Stimulated activated CD8-positive, alpha-beta memory T cell treated with anti-CD3 and anti-CD28 coated beads, Interleukin-2, amount 100 ng/mL, for 1 hour (primary cell): ENCODE measurements around the gene AOPEP.

Experiments
- DNase-seq, 2 donors: peaks; one replicate each; pipeline ENCODE4 v3.0.0-alpha.2; 2020; ENCODE audit warnings: low read depth in 2 of 2

The AOPEP gene

DNA sequence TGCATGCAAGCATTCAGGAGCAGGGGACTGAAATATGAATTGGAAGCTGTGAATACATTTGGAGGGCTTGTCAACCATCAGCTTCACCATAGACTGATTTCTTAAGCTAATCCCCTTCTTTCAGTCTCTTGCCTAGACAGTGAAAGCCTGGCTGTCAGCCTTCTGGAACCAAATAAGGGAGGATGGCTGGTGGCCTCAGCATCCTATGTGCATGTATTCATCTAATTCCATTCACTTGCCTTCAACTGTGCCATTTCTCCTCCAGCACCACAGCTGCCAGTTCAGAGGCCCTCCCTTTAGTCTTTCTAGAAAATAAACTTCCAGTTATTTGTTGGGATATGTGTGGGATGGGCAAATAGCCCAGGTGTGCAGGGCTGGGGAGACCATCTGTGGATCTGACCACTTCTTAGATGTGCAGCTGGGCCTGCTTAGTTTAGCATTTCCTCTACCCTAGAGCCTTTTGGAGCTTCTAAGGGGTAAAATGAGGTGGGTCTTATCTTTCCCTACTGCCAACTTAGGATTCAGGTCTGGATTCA lies 62.1 kb downstream of the AOPEP start:
- no peak for DNase-seq

DNA sequence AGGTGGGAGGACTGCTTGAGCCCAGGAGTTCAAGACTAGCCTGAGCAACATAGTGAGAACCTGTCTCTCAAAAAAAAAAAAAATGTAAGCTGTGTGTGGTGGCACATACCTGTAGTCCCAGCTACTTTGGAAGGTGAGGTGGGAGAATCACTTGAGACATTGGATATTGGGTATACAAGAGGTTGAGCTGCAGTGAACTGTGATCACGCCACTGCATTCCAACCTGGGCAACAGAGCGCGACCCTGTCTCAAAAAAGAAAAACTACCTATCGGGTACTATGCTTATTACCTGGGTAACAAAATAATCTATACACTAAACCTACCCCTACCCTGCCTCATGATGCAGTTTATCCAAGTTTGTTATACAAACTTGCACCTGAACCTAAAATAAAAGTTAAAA lies 64.9 kb downstream of the AOPEP start:
- no peak for DNase-seq

DNA sequence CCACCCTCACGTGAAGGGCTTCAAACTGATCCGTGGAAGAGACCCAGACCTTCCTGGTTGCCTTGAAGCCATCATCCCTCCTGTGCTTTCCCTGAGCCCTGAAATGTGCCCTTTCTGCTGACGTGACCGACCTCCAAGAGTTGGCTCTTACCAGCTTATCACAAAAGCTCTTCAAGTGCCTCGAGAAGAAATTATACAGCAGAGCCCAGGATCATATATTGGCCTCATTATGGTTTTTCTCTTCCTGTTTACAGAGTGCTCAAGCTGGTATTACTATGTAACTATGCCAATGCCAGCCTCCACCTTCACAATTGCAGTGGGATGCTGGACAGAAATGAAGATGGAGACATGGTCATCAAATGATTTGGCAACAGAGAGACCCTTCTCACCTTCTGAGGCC lies 66.0 kb downstream of the AOPEP start:
- DNase-seq, result no peak

DNA sequence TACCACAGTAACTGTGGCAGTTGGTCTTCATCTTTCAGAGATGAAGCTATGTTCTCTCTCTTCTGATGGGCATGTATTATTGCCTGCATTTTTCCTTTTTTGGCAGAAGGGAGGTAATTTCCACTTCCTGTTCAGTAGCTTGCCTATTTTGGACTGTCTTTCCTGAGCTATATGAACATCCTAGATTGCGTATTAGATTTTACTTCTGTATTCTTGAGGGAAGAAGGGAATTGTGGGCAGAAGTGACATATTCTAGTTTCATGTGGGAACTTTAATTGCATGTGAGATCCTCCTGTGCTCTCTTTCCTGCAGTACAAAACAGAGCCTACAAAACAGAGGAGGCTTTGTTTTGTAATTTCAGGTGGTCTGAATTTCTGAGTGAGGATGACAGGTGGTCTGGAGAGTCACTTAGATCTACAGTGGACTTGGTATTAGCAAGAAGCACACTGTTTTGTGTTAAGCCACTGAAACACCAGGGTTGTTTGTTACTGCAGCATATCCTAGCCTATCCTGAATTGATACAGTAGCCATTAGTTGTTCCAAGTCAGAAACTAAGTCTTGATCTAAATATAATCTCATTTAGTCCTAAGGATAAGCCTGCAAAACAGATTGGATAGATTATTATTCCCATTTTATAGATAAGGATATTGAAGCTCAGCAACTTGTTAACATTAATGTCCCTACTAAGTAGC lies 68.1 kb downstream of the AOPEP start:
- DNase-seq, result no peak

DNA sequence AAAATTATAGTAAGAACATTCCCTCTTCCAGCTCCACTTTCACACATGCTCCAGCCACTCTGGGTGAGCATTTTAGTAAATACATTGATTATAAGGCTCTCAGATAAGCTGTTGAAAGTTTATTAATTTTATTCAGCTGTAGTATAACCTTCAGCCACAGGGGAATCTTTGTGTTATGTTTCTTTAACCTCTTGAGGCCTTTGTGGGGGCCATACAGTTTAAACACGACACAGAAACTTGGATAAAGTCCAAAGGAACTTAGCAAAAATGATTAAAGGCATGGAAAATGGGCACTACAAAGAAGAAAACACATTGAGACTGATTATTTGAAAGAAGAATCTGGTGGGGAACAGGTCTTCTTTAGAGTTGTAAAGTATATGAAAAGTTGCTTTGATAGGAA lies 70.2 kb downstream of the AOPEP start:
- no peak for DNase-seq

DNA sequence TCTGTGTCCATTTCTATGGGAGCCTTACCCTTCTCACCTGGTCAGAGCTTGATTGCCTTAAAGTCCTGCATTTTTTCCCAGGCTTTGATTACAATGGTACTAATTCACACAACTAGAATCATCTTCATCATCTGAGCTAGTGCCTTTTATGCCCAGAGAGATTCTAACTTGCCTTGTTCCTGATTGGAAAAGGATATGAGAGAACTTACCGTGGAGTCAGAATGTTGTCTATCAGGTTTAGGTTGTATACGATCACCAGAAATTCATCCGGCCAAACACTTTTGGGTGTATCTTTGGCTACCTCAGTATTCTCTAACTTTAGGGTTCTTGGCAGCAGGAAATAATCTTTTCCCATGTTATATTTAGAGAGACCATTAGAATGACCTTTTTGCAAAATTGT lies 71.7 kb downstream of the AOPEP start:
- no peak for DNase-seq

DNA sequence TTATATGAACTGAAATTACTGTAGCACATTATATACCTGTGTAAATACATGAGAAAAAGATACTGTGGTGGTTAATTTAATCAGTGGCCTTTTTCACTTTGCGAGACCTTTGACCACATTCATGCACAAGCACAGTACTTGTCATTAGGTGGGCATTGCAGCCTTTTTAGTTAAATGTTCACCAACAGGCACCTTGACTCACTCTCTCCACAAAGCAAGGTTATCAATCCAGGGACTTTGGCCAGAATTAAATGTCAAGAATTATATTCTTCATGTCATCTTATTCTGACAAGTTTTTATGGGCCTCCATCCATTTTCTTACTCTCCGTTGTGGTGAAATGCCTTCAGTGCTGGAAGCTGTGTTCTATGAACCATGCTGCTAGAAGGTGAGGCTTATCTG lies 72.2 kb downstream of the AOPEP start:
- no peak for DNase-seq

DNA sequence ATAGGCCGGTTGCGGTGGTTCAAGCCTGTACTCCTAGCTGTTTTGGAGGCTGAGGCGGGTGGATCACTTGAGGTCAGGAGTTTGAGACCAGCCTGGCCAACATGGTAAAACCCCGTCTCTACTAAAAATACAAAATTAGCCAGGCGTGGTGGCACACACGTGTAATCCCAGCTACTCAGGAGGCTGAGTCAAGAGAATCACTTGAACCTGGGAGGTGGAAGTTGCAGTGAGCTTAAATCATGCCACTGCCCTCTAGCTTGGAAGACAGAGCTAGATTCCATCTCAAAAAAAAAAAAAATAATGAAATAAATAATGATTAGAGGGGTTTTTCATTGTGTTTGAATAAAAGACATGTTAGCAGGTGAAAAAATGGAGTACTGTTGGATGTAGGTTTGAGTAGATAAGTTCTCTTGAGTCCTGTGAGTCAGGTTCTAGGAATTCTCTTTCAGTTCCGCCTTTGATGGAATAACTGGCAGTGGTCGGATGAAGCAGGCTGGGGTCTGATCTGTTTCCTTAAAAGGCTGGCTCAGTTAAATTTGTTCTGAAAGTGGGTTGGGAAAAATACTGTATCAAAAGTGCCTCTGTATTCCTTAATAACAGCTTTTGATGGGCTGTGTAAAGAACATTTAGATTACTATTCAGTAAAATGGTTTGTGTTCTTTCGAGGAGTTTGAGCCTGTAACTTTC lies 73.2 kb downstream of the AOPEP start:
- no peak for DNase-seq

DNA sequence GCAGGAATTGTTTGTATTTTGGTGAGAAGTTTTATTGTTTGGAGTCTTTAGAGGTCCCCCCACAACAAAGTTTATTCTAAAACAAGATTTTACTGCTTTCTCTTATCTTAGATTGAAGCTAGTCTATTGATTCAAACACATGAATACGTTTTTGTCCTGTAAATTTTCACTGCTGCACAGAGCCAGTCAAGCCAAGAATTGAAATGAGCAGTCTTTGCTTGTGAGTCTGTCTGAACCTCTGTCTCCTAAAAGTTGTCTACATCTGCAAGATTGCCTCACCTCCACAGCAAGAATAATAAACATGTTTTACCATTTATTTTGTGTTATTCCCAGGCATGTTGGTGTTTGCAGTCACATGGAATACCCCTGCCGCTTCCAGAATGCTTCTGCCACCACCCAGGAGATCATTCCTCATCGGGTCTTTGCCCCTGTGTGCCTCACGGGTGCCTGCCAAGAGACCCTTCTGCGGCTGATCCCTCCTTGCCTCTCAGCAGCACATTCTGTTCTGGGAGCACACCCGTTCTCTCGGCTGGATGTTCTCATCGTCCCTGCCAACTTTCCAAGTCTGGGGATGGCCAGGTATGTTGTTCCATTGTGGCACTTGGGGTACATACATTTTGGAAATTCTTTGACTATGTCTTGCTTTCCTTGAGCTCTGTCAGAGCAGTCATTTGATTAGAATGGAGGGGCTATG lies 74.1 kb downstream of the AOPEP start:
- DNase-seq, result no peak

DNA sequence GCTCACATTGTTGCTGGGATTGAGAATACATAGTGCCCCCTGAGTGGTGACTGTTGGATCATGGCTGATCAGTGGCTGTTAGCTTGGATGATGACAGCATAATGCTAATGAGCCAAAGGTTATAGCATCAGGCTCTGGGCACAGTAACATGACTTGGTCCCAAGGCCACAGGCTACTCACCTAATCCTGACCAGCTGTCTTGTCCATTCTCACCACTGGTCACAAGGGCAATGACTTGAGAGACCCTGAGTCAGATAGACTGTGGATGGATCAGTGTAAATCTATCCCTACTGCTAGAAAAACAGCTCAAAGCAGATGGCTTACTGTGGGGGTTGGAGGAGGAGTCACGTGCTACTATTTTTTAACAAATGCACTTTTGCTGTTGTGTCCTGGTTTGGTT lies 74.7 kb downstream of the AOPEP start:
- DNase-seq, result no peak

DNA sequence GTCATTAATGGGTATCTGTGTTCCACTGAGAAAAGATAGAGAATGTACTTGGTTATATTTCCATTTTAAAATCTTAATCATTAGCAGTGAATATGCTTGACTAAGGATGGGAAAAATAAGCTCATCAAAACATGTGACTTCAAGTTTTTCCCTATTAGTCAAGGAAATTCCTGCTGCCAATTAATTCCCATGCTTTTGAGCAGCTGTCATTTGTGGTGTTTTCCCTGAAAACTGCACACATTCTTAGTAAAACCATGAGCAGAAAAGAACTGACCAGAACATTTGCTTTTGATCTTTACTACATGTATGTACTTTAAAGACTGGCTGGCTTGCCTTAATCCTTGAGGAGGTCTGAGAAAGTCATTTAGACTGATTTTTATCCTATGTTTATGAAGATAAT lies 75.2 kb downstream of the AOPEP start:
- DNase-seq, result no peak

DNA sequence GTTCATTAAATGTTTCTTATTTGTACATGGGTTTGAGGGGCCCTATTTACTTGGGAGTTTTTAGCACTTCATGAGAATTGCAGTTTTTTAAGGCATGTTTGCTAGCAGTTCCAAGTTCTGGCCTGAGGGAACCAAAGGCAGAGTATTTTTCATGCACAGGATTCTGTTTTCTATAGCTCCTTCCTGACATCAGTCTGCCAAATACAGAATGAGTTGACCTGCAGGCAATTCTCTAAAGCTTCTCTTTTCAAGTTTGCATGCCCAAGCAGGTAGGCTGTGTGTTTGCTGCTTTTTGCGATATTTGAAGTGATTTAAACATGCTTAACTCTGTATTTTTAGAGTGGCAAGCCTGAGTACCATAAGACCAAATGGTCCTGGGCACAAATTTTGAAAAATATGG lies 75.8 kb downstream of the AOPEP start:
- no peak for DNase-seq

DNA sequence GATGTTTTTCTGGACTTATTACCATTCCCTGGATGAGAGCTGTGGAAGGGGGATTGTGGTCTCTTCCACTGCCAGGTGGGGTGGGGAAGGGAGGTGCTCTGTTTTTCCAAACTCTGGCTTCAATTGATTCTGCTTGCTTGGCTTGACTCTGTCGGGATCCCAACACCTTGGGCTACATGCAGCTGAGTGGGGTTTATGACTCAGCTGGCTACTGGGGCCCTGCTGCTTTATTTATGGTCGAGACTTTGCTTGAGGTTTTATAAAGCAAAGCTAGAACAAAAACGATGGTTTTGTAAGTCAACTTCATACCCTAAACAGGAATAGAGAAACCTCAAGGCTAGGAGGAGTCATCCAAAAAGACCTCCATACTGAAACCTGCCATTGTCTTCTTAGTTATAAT lies 76.3 kb downstream of the AOPEP start:
- DNase-seq, result no peak

DNA sequence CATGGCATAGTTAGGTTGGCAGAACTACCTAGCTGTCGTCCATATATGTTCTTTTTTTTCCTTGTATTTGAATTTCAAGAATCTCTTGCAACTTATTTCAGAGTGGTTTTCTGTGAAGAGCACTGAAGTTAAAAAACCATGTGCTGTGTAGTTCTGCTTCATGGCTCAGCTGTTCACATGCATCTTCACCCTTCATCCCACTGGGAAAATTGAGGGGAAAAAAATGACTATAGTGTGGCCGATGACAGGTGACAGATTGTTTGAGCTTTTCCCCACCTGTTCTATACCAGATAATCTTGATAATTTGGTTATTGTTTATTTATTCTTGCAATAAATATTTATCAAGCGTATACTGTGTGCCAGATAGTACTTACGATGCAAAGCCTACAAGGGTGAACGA lies 77.8 kb downstream of the AOPEP start:
- DNase-seq, result no peak

DNA sequence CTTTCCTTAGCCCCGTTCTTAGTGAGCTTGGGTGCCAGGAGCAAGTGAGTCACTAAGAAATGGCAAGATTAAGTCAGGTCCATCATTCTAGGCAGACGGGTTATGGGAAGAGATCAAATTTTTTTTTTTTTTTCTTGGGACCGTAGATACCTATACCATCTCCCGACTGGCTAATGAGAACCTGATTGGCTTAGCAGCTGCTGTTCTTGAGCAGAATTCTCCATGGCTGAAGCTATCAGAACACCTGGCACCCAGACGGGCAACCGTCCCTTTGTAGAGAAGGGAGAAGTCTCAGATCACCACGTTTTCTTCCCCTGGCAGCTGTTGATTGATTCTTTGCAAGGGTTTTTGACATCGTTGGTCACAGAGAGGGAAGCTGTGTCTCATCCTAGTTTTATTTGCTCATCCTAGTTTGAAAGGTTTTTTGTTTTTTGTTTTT lies 78.6 kb downstream of the AOPEP start:
- no peak for DNase-seq

DNA sequence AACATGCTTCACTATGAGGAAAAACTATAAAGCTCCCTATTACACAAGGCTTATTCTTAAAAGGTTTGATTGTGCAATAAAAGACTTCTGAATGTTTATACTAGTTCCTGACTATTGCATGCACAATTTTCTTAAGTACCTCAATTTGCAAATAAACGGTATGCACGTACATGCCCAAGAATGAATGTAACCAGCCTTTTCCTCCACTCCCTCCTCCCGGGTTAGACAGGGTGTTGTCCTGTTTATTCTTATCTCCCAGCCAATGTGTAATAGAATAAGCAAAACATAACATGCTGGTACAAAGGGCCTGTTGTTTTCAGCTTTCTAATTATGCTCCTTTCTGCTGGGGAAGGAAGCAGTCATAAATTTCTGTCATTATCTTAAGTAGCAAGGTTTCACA lies 79.1 kb downstream of the AOPEP start:
- DNase-seq, result no peak

DNA sequence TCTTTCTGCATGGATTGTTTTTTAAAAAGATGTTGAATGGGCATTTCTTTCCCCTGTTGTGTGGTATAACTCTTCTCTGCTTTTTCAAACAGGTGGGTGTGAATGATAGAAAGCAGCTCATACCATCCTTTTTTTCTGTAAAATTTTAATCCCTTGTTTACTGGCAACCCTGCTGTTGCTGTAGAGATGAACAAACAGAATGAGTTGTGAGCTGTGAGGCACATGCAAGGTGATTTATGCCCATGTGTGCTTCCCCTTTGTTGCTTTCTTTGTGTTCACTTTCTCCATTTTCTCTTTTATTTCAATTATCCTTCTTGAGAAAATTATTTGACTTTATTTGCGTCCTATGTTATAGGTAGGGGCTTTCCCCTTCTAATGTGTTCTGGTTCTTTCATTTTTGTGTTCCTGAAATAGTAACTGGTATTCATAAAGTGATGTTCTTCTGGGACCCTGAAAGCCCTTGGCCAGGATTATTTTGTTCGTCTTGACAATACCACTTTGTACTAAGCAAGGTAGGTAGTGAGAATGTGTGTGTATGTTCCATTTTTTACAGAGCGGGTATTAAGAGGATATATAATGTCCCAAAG lies 79.9 kb downstream of the AOPEP start:
- no peak for DNase-seq

DNA sequence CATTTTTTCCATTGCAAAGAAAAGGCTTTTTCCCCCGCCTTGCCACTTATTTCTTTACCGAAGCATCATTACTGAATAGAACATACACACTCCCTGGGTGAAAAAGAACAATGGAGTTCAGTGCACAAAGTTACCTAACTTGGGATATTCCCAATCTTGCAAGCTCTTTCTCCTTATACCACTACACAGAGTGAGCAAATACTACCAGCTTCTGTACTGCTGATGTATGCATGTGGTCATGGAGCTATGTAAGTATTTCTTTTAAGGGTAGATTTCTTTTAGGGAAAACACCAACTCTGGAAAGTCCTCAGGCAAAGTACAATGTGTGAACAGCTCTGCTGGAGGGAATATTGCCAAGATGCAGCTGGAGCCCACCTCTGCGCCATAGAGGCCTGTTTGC lies 81.1 kb downstream of the AOPEP start:
- DNase-seq, result no peak

DNA sequence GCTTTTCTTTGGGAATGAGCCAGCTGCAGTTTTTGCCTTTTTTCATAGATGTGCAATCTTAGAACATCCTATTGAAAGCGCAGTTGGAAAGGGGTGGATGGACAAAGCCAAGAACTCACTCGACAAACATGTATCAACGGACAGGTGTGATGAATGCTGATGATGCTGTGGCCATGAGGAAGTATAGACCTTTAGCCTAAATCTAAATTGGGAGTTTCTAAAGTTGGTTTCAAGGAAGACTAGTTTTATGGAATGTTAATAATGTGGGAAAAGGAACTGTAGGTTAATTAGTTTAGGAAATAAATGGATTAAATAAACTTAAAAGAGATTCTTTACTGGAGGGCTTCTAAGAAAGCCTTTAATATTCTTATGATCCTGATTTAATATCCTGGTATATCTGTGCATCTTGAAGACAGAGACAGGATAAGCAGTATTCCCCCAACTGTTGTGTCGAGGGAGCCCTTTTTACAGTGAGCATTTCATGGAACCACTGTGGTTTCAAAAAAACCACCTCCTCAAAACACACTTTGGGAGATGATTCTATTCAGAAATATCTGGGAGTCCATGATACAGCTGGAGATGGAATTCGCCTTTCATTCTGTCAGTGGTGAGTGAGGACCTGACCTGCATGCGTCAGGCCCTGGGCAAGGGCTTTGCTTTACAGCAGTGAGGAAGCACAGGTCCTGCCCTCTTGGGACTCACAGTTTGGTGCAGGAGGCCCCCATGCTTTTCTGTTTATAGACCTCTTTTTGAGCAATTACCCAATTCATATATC lies 82.6 kb downstream of the AOPEP start:
- no peak for DNase-seq

DNA sequence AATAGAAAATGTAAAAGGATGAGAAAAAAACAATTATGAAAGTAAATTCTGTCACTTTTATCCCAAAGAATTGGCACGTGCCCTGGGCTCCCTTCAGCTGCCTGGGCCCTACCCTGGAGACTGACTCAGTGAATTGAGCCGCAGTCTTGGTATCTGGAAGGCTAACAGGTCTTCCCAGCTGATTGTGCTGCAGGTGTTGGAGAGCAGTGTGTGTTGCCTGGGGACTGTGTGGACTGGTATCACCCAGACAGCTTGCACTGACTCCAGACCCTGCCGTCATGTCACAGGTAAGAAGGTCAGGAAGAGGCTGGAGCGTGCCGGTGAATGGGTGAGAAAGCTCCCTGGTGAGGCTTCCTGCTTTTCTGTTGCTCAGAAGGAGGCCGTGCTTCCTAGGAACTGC lies 83.3 kb downstream of the AOPEP start:
- no peak for DNase-seq

DNA sequence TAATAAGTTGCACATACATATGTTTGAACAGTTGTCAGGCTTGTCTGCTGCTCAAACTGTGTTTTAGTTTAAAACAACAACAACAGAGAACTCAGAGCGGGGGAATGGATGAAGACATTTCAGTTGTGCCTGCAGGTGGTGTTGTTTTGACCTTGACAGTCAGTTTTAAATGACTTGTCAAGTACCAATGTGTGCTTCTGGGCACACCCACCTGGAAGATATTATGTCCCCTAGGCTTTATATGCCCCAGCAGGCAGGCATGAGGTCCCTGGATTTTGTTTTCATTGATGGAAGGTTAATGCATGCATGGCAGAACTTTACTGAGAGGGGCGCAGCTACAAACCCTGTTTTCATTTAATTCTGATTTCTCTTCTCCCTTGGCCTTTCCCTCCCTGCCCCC lies 84.6 kb downstream of the AOPEP start:
- DNase-seq, result no peak

DNA sequence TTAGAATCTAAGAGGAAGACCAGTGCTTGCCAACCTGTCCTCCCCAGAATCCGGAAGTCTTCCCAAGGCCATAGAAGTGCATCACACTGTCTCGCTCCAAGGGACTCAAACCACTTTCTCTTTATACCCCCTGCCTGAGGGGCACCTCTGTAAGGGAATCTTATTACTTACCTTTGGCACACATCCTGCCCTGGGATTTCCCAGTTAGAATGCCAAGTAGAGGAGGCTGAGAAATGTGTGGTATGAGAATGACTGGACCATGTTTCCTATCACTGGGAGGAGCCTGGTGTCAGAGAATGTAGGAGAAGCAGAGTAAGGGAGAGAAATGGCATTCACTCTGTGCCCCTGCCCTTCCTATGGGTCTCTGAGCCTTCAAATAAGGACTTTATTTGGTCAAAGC lies 85.8 kb downstream of the AOPEP start:
- no peak for DNase-seq
